ENCODE measurements around the gene PIANP.

PIANP gene

DNA sequence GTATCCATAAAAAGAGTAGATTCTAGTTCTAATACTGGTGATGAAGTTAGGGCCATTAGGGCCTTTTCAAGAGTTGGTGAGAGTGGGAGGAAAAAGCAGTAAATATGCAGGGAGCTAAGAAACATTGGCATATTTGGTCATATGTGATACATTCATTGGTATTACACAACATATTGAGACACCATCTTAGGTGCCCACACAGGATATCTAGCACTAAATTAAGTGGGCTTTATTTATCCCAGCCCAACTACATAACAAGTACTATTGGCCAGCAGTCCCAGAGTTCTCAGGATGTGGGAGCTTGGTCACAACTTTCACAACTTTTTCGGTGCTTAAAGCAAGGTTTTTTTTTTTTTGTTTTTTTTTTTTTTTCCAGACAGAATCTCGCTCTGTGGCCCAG is 35.7 kb downstream of the PIANP start:
- Histone ChIP-seq H3K4me2 (ENCODE audit: low read depth, low read length) (no peak overlapping the region), H2AFZ (ENCODE audit: low read length) (no peak overlapping the region), H3F3A (ENCODE audit: insufficient read depth, low read length) (peaks cover 10% of the 10 kb centered on the region; the same call in 1 of the 2 replicates), H3K9ac (ENCODE audit: low read length) (no peak overlapping the region), H3K4me1 (ENCODE audit: low read length) (peaks cover 11% of the 10 kb centered on the region), H3K9me3 (replicated peaks; ENCODE audit: insufficient read depth, low read length) (no peaks in the 10 kb centered on the region), H3K9me2 (replicated peaks; ENCODE audit: insufficient read depth, low read length) (no peaks in the 10 kb centered on the region), H3K27me3 (replicated peaks; ENCODE audit: insufficient read depth, low read length) (no peaks in the 10 kb centered on the region), H4K20me1 (ENCODE audit: insufficient read depth, low read length) (no peaks in the 10 kb centered on the region), H3K27ac (ENCODE audit: low read length) (no peak overlapping the region), H3K4me3 (ENCODE audit: low read length) (no peak overlapping the region), H3K36me3 (replicated peaks; ENCODE audit: insufficient read depth, low read length) (peaks cover 8% of the 10 kb centered on the region; the same call in 1 of the 2 replicates), H3K79me2 (ENCODE audit: low read length) (peaks cover 15% of the 10 kb centered on the region)
- TF ChIP-seq EZH2phosphoT487 (IDR thresholded peaks at IDR 0.05; ENCODE audit: low read length) (no peak), EZH2 (optimal IDR thresholded peaks at IDR 0.05; ENCODE audit: low read depth, low read length) (no peak)
- TF ChIP-seq, protein P1, sequence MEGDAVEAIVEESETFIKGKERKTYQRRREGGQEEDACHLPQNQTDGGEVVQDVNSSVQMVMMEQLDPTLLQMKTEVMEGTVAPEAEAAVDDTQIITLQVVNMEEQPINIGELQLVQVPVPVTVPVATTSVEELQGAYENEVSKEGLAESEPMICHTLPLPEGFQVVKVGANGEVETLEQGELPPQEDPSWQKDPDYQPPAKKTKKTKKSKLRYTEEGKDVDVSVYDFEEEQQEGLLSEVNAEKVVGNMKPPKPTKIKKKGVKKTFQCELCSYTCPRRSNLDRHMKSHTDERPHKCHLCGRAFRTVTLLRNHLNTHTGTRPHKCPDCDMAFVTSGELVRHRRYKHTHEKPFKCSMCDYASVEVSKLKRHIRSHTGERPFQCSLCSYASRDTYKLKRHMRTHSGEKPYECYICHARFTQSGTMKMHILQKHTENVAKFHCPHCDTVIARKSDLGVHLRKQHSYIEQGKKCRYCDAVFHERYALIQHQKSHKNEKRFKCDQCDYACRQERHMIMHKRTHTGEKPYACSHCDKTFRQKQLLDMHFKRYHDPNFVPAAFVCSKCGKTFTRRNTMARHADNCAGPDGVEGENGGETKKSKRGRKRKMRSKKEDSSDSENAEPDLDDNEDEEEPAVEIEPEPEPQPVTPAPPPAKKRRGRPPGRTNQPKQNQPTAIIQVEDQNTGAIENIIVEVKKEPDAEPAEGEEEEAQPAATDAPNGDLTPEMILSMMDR (IDR thresholded peaks at IDR 0.05; ENCODE audit: low read length), result no peak
- no peak for DNase-seq

DNA sequence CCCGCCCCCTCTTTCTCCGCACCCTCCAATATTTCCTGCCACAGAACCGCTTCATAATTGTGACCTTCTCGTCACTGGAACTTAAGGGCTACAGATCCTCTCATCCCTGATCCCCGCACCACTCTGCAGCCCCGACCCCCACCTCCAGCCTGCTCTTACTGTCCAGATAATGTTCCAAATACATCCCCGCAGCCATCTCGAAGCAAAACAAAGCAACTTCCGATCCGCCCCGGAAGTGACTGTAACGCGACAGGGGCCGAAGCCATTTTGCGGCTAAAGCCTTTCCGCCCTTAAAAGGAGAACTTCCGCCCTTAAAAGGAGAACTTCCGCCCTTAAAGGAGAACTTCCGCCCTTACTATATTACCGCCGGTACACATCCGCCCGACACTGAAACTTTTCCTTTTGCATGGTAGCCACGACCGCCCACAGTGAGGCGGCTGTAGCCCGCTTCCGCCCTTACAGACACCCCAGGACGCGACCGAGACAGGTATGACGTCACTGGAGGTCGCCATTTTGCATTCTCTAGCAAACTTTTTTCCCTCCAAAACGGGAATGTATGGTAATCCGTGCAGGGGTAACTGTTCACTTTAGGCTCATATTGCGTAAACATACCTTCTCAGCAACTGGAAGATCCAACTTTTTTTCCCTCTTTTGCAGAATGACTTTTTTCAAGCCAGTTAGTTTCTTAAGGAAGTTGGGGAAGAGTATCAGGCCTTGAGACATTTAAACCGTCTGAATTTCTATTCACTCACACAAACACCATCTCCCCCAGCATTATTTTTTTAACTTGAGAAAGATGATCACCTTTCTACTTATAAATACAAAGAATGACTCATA is 37.5 kb downstream of the PIANP start, which contains the start of gene ING4:
Gene ING4, minus strand, starts transcription at position 214 of the 837 bp plus-strand sequence. Its CDS starts 18 bp downstream, at position 196.
- Histone ChIP-seq H3K27ac (ENCODE audit: low read length) (peak within 1 kb of the TSS; percentile 63), H3K4me1 (ENCODE audit: low read length) (peaks cover 11% of the 10 kb centered on the region), H3K4me3 (ENCODE audit: low read length) (peak within 1 kb of the TSS; percentile 96), H3K79me2 (ENCODE audit: low read length) (peaks cover 15% of the 10 kb centered on the region), H3K27me3 (replicated peaks; ENCODE audit: insufficient read depth, low read length) (no peaks in the 10 kb centered on the region), H2AFZ (ENCODE audit: low read length) (peak within 1 kb of the TSS; percentile 96), H3F3A (ENCODE audit: insufficient read depth, low read length) (peaks cover 10% of the 10 kb centered on the region; the same call in 1 of the 2 replicates), H3K9me3 (replicated peaks; ENCODE audit: insufficient read depth, low read length) (no peaks in the 10 kb centered on the region), H3K4me2 (ENCODE audit: low read depth, low read length) (peak within 1 kb of the TSS; percentile 84), H3K9ac (ENCODE audit: low read length) (peak within 1 kb of the TSS; percentile 57), H4K20me1 (ENCODE audit: insufficient read depth, low read length) (no peaks in the 10 kb centered on the region), H3K9me2 (replicated peaks; ENCODE audit: insufficient read depth, low read length) (no peaks in the 10 kb centered on the region), H3K36me3 (replicated peaks; ENCODE audit: insufficient read depth, low read length) (no peaks in the 10 kb centered on the region; the same call in 1 of the 2 replicates)
- TF ChIP-seq EZH2 (optimal IDR thresholded peaks at IDR 0.05; ENCODE audit: low read depth, low read length) (no peak), EZH2phosphoT487 (IDR thresholded peaks at IDR 0.05; ENCODE audit: low read length) (no peak)
- TF ChIP-seq, protein P1 (IDR thresholded peaks at IDR 0.05; ENCODE audit: low read length), result no peak
- peak; percentile 100 for DNase-seq

DNA sequence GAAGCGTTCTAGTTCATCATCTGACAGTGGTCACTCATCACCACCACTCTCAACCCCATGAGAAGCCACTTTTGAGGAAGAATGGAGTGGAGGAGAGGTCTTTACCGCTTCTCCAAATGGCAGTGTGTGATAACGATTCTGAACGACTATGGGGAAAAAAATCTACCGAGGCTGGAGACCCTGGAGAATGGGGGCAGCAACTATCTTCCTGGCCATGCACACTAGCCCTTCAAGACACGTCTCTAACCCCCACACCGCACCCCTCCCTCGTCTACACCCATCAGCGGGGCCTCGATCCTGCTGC is 38.1 kb downstream of the PIANP start:
- H3K4me2 ChIP-seq (ENCODE audit: low read depth, low read length), result peak overlapping the region; percentile 84
- no peaks in the 10 kb centered on the region for H4K20me1 ChIP-seq (ENCODE audit: insufficient read depth, low read length)
- no peak for TF ChIP-seq EZH2 (optimal IDR thresholded peaks at IDR 0.05; ENCODE audit: low read depth, low read length)
- TF ChIP-seq, protein P1 (IDR thresholded peaks at IDR 0.05; ENCODE audit: low read length), result no peak
- no peak for TF ChIP-seq EZH2phosphoT487 (IDR thresholded peaks at IDR 0.05; ENCODE audit: low read length)
- H3K9me3 ChIP-seq (replicated peaks; ENCODE audit: insufficient read depth, low read length), result no peaks in the 10 kb centered on the region
- no peak for DNase-seq
- H3F3A ChIP-seq (ENCODE audit: insufficient read depth, low read length), result peaks cover 10% of the 10 kb centered on the region; the same call in 1 of the 2 replicates
- H3K4me3 ChIP-seq (ENCODE audit: low read length), result peak overlapping the region; percentile 96
- peaks cover 11% of the 10 kb centered on the region for H3K4me1 ChIP-seq (ENCODE audit: low read length)
- peak overlapping the region; percentile 86 for H2AFZ ChIP-seq (ENCODE audit: low read length)
- peak overlapping the region; percentile 57 for H3K9ac ChIP-seq (ENCODE audit: low read length)
- H3K36me3 ChIP-seq (replicated peaks; ENCODE audit: insufficient read depth, low read length), result no peaks in the 10 kb centered on the region; the same call in 1 of the 2 replicates
- H3K27ac ChIP-seq (ENCODE audit: low read length), result peak overlapping the region; percentile 26; the same call in 1 of the 2 replicates
- no peaks in the 10 kb centered on the region for H3K27me3 ChIP-seq (replicated peaks; ENCODE audit: insufficient read depth, low read length)
- H3K9me2 ChIP-seq (replicated peaks; ENCODE audit: insufficient read depth, low read length), result no peaks in the 10 kb centered on the region
- peaks cover 15% of the 10 kb centered on the region for H3K79me2 ChIP-seq (ENCODE audit: low read length)
